ENCODE data around the gene TMEM200A.

Gene TMEM200A

GRCh38 chr6:130411481-130411880 is 45.7 kb downstream of the TMEM200A start:
- CTCF ChIA-PET: interaction anchor here (0.7 kb wide), 1 partner anchor 151 kb away, joined by 3 read pairs; no protein-coding TSS in a partner anchor
- H3K27ac ChIP-seq: no peak overlapping the region
- no peak for TF ChIP-seq CTCF (conservative IDR thresholded peaks at IDR 0.05; ENCODE audit: low read depth)
- POLR2A ChIA-PET (ENCODE audit: low non-redundant PET): no interaction called here
- DNase-seq (ENCODE audit: low spot score): no peak

- DNase-seq (ENCODE audit: low spot score): no peak
- TF ChIP-seq CTCF (conservative IDR thresholded peaks at IDR 0.05; ENCODE audit: low read depth): no peak
- ChIA-PET POLR2A (ENCODE audit: low non-redundant PET) (no interaction called here), CTCF (no interaction called here)
- H3K27ac ChIP-seq: no peak overlapping the region
Measured at GRCh38 chr6:130412556-130413290, 46.9 kb downstream of the TMEM200A start.

- POLR2A ChIA-PET (ENCODE audit: low non-redundant PET): no interaction called here
- H3K27ac ChIP-seq: no peak overlapping the region
- CTCF ChIA-PET: interaction anchor here (0.6 kb wide), 1 partner anchor 53 kb away, joined by 3 read pairs; no protein-coding TSS in a partner anchor
- DNase-seq (ENCODE audit: low spot score): no peak
- TF ChIP-seq CTCF (conservative IDR thresholded peaks at IDR 0.05; ENCODE audit: low read depth): no peak
Measured at GRCh38 chr6:130417951-130418350, 52.1 kb downstream of the TMEM200A start.

- no peak for TF ChIP-seq CTCF (conservative IDR thresholded peaks at IDR 0.05; ENCODE audit: low read depth)
- POLR2A ChIA-PET (ENCODE audit: low non-redundant PET): no interaction called here
- DNase-seq (ENCODE audit: low spot score): no peak
- no peak overlapping the region for H3K27ac ChIP-seq
- CTCF ChIA-PET: interaction anchor here (0.6 kb wide), 1 partner anchor 165 kb away, joined by 3 read pairs; no protein-coding TSS in a partner anchor
Measured at GRCh38 chr6:130420911-130421310, 55.1 kb downstream of the TMEM200A start.

- POLR2A ChIA-PET (ENCODE audit: low non-redundant PET): no interaction called here
- no peak for DNase-seq (ENCODE audit: low spot score)
- no peak for TF ChIP-seq CTCF (conservative IDR thresholded peaks at IDR 0.05; ENCODE audit: low read depth)
- no peak overlapping the region for H3K27ac ChIP-seq
- CTCF ChIA-PET: interaction anchor here (0.6 kb wide), 1 partner anchor 165 kb away, joined by 3 read pairs; no protein-coding TSS in a partner anchor
Measured at GRCh38 chr6:130421585-130421984, 55.8 kb downstream of the TMEM200A start.

- ChIA-PET CTCF (no interaction called here), POLR2A (ENCODE audit: low non-redundant PET) (no interaction called here)
- no peak for TF ChIP-seq CTCF (conservative IDR thresholded peaks at IDR 0.05; ENCODE audit: low read depth)
- no peak overlapping the region for H3K27ac ChIP-seq
- no peak for DNase-seq (ENCODE audit: low spot score)
Measured at GRCh38 chr6:130423044-130423443, 57.2 kb downstream of the TMEM200A start.

All from RWPE1 (cell line).